Loucy (cell line): ENCODE measurements around the gene TMEM51.

Experiments used
- CTCF ChIP-seq: fragments of 200-600 bp; sonication (generic); conservative IDR thresholded peaks from 2 replicates; pipeline ENCODE4 v1.5.1; 2014; ENCODE audit warnings: mild to moderate bottlenecking, antibody characterized with exemption, low read length
- EZH2phosphoT487 ChIP-seq: fragments of 200-600 bp; IDR thresholded peaks from 2 replicates; pipeline ENCODE4 v1.6.1; 2018; ENCODE audit warnings: antibody characterized with exemption, mild to moderate bottlenecking, moderate library complexity, borderline replicate concordance

- TF ChIP-seq CTCF (no peak), EZH2phosphoT487 (no peak)
Observed at GRCh38 chr1:15145327-15145726, 8.2 kb upstream of the TMEM51 start.
